ENCODE measurements around the gene GRN.

- no peak for TF ChIP-seq CTCF (IDR thresholded peaks at IDR 0.05)
- no peak for TF ChIP-seq POLR2A (IDR thresholded peaks at IDR 0.05; ENCODE audit: low read depth)
Measured at GRCh38 chr17:44361292-44362260, 16.5 kb downstream of the GRN start.
